ENCODE measurements around the gene CXADR. TPM values are rescaled to one million over a fixed set of nuclear protein-coding genes. Genes with fewer than 3 reads are reported as not detected.

CXADR gene
- total RNA-seq, 1 experiment from 2014 or later: 2.7 TPM

DNA sequence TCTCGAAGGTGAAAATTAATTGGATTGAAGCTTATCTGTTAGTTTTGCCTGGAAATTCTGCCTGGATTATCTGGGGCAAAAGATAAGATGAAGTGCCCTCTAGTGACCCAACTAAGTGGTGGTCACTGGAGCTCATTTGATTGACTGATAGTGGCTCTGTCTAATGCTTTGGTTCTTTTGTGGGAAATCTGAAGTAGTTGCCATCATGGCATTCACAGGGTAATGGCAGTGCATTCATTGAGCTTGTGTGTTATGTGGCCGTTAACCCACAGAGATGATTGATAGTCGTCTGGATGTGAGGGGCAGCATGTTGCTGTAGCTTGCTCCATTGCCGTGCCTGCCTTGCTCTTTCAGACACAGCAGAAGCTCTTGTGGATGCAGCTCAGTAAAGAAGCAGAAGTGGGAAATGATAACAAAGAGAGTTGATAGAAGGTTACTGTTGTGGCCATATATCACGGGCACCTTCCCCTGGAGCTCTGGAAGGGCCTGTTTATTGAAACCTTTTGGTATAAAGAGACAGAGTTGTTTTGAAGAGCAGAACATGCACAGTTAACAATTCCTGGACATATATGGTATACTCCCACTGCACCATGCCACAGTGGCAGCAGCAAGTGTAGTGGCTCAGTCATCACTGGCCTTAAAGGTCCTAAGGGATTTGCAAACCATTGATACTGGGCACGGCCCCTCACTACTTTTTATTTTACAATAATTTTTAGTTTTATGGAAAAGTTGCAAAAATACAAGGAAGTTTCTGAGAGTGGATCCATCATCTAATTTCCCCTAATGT, 42.0 kb downstream of the CXADR start:
- no peaks in the 10 kb centered on the region for H3K9me3 ChIP-seq
- no peaks in the 10 kb centered on the region for H3K27me3 ChIP-seq
- H3K4me3 ChIP-seq: no peak overlapping the region
- H3K36me3 ChIP-seq: no peaks in the 10 kb centered on the region
- DNase-seq: no peak

DNA sequence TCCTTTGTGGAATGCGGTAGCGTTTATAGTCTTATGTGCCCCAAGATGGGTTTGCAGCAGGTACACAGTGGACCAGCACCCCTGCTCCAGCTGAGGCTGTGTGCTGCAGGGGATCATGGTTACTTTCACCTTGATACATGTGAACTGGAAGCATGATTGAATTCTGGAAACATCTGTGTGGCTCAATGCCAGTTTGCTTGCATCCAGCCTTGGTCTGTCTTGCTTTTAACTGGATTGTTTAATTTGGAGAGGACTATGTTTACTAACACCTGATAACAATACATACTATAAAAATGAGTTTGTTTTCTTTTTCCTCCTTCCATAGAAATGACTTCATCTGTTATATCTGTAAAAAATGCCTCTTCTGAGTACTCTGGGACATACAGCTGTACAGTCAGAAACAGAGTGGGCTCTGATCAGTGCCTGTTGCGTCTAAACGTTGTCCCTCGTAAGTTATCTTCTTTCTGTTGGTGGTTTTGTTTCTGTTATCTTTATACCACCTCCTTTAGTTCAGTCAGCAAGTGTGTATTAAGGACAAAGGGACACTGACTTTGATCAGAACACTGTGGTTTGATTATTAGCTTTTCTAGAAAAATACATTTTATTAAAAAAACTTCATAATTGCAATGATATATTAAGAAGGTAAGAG, 47.7 kb downstream of the CXADR start:
- no peak for DNase-seq

DNA sequence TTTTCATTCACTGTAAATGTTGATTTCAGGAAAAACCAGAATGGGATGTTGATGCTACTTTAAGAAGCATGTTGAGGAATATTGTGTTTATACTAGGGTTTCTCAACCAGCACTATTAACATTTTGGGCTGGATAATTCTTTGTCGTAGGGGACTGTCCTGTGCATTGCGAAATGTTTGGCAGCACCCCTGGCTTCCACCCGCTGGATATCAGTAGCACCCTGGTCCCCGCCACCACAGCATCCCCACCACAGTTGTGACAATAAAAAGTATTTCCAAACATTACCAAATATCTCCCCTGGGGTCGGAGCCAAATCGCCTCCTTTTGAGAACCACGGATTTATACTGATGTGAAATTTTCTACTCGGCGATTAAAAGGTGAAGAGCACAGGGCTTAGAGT, 57.9 kb downstream of the CXADR start:
- no peaks in the 10 kb centered on the region for H3K27me3 ChIP-seq
- DNase-seq: no peak

More for the DNA sequence above, 47.7 kb downstream of the CXADR start:
- Histone ChIP-seq H3K9me3 (no peaks in the 10 kb centered on the region), H3K4me3 (no peak overlapping the region), H3K27me3 (no peaks in the 10 kb centered on the region), H3K36me3 (no peaks in the 10 kb centered on the region)

DNA sequence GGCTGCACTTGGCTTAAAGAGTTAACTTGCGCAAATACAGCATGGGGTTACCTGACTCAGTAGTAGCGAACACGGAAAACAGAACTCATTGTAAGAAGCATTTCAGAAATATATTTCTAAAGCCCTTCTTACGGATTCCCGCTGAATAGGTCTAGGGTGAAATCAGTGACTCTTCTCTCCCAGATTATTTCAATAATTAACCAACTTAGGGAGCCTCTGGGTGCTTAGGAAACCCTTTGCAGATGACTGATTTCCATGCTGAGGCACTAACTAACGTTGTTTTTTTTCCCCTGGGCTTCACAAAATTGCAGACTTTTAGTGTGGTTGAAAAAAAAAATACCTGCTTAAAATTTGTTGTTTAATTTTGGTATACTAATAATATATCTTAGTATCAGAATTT, 59.6 kb downstream of the CXADR start:
- Histone ChIP-seq H3K36me3 (no peaks in the 10 kb centered on the region), H3K9me3 (no peaks in the 10 kb centered on the region), H3K4me3 (no peak overlapping the region), H3K27me3 (no peaks in the 10 kb centered on the region)
- no peak for DNase-seq

More for the DNA sequence above, 57.9 kb downstream of the CXADR start:
- Histone ChIP-seq H3K9me3 (no peaks in the 10 kb centered on the region), H3K4me3 (no peak overlapping the region), H3K36me3 (no peaks in the 10 kb centered on the region)

DNA sequence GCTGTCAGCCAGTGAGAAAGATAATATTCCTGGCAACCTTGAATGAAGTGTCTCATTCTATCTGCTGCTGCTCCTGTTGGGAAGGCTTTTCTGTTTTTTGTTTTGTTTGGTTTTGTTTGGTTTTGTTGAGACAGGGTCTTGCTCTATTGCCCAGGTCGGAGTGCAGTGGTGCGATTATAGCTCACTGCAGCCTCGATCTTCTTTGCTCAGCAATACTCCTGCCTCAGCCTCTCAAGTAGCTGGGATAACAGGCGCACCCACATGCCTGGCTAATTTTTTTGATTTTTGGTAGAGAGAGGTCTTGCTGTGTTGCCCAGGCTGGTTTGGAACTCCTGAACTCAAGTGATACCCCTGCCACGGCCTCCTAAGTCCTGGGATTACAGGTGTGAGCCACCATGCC, 62.2 kb downstream of the CXADR start:
- Histone ChIP-seq H3K9me3 (no peaks in the 10 kb centered on the region), H3K4me3 (no peak overlapping the region), H3K27me3 (no peaks in the 10 kb centered on the region), H3K36me3 (no peaks in the 10 kb centered on the region)
- no peak for DNase-seq

DNA sequence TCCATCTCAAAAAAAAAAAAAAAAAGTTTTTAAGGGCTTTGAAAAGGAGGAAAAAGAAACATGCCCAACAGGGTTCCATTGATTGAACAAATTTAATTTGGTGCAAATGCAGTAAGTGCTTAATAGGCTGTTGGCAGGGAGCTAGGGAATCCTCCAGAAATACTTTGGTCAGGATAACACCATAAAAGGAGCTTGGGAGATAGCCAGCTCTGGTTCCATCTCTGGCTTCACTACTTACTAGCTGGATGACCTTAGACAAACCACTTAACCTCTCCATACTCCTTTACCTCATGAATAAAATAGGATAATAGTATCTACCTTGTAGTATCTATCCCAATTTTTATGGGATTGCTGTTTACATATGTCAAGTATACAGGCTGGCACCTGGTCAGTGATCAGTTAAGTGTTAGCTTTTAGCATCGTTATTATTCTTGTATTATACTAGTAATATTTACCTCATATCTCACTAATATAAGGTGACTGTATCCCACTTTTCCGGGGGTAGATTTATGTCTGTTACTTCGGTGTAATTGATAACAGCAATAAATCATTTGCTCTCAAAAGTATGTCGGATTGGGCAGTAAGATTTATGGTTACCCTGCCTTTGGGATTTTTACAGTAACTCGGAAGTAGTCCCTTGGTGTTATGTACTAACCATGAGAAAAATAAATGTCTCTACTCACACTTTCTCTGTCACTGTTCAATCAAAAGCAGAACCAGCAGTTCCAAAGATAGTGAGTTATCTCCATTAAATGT, 63.4 kb downstream of the CXADR start:
- Histone ChIP-seq H3K4me3 (no peak overlapping the region), H3K36me3 (no peaks in the 10 kb centered on the region), H3K9me3 (no peaks in the 10 kb centered on the region), H3K27me3 (no peaks in the 10 kb centered on the region)
- no peak for DNase-seq

DNA sequence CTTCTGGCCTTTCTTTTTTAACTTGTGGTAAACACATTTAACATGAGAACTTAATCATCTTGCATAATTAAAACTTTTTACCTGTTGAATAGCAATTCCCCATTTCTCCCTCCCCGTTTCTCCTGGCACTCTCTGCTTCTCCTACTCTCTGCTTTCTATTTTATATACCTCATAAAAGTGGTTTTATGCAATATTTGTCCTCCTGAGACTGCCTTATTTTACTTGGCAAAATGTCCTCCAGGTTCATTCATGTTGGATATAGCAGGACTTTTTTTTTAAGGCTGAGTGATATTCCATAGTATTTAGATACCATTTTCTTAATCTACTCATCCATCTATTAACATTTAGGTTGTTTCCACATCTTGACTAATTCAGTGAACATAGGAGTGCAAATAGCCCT, 64.9 kb downstream of the CXADR start:
- no peak for DNase-seq
- H3K27me3 ChIP-seq: no peaks in the 10 kb centered on the region
- no peaks in the 10 kb centered on the region for H3K36me3 ChIP-seq
- H3K9me3 ChIP-seq: no peaks in the 10 kb centered on the region
- no peak overlapping the region for H3K4me3 ChIP-seq

DNA sequence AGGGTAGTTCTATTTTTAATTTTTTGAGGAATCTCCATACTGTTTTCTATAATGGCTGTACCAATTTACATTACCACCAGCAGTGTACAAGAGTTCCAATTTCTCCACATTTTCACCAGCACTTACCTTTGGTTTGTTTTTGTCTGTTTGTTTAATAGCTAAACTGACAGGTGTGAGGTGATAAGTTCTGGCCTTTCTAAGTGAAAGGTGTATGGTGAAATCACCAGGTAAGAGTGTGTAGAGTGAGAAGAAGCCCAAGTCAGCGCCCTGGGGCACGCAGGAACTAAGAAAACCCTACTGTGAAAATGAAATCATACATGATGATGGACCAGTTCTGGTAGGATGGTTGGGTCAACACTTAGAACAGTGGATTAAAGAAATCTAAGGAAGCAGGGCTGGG, 65.3 kb downstream of the CXADR start:
- H3K27me3 ChIP-seq: no peaks in the 10 kb centered on the region
- no peak for DNase-seq
- no peak overlapping the region for H3K4me3 ChIP-seq
- no peaks in the 10 kb centered on the region for H3K36me3 ChIP-seq
- no peaks in the 10 kb centered on the region for H3K9me3 ChIP-seq

DNA sequence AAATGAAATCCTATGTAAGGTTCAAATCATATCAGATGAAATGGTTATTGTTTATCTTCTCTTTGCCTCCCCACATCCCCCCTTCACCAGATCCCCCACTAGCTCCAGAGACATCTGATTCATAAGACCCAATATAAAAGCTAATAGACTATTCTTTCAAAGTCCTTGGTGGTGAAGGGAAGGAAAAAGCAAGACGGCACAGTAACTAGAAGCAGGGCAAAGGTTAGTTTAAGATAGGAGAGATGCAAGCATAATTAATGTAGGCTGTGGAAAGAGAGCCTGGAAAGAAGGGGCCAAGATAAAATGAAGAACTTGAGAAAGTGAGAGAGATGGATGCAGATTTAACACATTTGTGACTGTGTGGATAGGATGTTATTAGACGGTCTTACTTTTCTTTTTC, 66.0 kb downstream of the CXADR start:
- H3K36me3 ChIP-seq: no peaks in the 10 kb centered on the region
- DNase-seq: no peak
- H3K9me3 ChIP-seq: no peaks in the 10 kb centered on the region
- H3K27me3 ChIP-seq: no peaks in the 10 kb centered on the region
- no peak overlapping the region for H3K4me3 ChIP-seq

DNA sequence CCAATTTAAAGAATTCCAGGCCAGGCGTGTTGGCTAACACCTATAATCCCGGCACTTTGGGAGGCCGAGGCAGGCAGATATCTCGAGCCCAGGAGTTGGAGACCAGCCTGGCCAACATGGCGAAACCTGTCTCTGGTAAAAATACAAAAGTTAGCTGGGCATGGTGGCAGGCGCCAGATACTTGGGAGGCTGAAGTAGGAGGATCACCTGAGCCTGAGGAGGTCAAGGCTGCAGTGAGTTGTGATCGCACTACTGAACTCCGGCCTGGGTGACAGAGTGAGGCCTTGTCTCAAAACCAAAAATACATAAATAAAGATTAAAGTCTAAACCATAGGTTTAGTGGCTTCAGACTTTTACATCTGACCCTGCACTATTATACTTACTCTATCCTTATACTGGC, 67.5 kb downstream of the CXADR start:
- no peak overlapping the region for H3K4me3 ChIP-seq
- DNase-seq: no peak
- no peaks in the 10 kb centered on the region for H3K27me3 ChIP-seq
- H3K9me3 ChIP-seq: no peaks in the 10 kb centered on the region
- H3K36me3 ChIP-seq: no peaks in the 10 kb centered on the region

DNA sequence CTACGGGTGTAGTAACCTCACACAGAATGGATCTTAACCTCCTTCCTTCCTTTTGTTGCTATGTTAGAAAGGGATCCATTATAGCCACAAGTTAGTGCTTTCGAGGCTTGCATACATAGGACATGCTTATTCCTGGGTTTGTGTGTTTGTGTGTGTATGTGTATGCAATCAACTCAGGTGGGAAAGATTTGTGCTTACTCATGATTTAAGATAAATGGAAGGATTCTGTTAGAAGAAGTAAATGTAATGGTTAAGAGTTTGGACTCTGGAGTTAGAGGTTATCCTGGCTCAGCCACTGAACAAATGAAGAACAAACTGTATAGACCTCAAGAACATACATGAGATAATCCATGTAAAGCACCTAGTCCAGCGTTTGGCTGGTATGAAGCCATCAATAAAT, 71.1 kb downstream of the CXADR start:
- Histone ChIP-seq H3K4me3 (no peak overlapping the region), H3K27me3 (no peaks in the 10 kb centered on the region), H3K9me3 (no peaks in the 10 kb centered on the region), H3K36me3 (no peaks in the 10 kb centered on the region)
- no peak for DNase-seq

DNA sequence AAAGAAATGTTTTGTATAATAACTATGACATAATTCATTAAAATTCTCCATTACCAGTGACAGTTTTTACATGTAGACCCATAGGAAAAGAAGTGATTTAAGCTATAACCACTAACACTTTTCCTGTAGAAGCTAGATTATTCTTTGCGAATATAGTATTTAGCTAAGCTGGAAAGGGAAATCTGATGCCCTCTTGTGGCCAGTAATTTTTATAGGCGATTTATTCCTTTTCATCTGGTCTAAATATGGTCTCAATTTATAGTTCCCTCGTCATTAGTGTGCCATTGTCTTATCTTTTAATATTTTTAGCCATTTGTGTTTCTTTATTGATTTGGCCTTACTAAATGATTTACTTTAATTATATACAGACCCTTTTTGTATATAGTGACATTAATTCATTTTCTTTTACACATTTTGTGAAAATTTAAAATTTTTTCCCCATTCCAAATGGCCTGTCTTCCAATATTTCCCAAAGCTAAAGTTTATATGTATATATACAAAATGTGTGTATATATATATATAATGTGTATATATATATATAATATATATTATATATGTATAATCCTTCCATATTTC, 73.1 kb downstream of the CXADR start:
- no peak for DNase-seq
- no peaks in the 10 kb centered on the region for H3K27me3 ChIP-seq
- no peaks in the 10 kb centered on the region for H3K36me3 ChIP-seq
- H3K4me3 ChIP-seq: no peak overlapping the region
- no peaks in the 10 kb centered on the region for H3K9me3 ChIP-seq

DNA sequence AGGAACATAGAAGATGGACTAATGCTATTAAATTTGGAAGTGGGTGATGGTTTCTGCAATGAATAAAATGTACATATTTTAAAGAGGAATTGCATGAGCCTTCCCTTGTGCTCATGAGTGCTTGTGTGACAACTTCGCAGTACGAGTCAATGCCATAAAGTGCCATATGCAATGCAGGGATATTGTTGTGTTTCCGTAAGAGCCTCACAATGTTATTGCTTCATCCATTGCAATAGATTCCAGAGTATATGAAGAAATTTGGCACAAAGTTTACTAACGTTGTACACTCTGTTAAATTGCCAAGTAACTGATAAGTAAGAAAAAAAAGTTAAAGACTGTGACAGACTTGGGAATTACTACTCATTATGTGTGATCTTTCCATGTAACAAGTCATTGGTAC, 77.6 kb downstream of the CXADR start:
- no peak for DNase-seq
- Histone ChIP-seq H3K4me3 (no peak overlapping the region), H3K9me3 (no peaks in the 10 kb centered on the region), H3K36me3 (peaks cover 27% of the 10 kb centered on the region), H3K27me3 (no peaks in the 10 kb centered on the region)

DNA sequence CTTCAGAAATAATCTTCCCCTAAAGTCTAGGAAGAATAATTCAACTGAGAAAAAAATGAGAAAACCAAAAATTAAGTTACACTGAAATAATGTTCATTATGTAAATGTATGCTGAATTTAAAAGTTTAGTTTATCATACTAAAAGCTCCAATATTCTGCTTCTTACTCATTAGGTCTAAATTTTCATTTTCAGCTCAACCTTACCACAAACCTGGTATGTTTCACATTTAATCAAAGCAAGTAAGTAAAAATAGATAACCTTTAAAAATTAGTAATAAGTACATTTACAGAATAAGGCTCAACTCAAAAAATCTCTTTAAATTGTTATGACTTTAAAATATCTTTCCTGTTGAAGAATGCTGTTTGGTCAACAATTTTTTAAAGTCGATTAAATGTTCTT, 84.8 kb downstream of the CXADR start:
- Histone ChIP-seq H3K9me3 (no peaks in the 10 kb centered on the region), H3K36me3 (peaks cover 75% of the 10 kb centered on the region), H3K4me3 (no peak overlapping the region), H3K27me3 (no peaks in the 10 kb centered on the region)
- DNase-seq: no peak

DNA sequence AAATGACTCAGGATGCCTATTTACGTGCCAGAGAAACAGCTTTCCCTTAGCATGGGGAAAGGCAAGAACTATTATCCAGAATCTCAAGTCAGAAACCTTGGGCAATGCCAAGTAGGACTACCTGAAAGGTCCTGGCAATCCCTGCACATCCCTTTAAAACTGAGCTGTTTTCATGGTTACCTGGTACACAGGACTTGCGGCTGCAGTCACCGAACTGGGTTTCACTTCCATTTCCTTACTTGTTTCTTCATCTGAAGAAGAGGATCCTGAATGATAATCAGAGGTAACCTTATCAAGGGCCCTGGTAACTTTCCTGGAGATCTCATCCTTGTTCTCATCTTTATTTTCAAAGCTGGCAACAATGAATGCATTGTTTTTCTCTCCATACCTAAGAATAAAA, 85.6 kb downstream of the CXADR start:
- Histone ChIP-seq H3K27me3 (no peaks in the 10 kb centered on the region), H3K36me3 (peaks cover 81% of the 10 kb centered on the region), H3K4me3 (no peak overlapping the region), H3K9me3 (no peaks in the 10 kb centered on the region)
- no peak for DNase-seq

DNA sequence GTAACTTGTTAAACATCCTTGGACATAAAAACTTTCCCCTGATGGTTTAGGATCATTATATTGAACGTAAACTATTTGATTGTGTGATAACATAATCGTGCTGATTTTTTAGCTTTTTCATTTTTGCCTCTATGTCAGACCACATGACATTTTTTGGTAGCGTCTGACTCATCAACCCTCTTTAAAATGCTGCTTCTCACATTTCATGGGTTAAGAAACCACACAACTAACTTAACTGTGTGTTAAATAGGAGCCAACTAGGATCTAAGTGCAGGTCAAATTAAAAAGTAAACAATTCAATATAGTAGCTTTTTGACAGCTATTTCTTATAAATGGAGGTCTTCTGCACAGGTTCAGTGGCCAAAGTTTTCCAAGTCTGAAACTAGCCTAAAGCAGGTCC, 90.0 kb downstream of the CXADR start:
- DNase-seq: no peak
- H3K36me3 ChIP-seq: peaks cover 80% of the 10 kb centered on the region
- no peak overlapping the region for H3K4me3 ChIP-seq
- no peaks in the 10 kb centered on the region for H3K9me3 ChIP-seq
- no peaks in the 10 kb centered on the region for H3K27me3 ChIP-seq

DNA sequence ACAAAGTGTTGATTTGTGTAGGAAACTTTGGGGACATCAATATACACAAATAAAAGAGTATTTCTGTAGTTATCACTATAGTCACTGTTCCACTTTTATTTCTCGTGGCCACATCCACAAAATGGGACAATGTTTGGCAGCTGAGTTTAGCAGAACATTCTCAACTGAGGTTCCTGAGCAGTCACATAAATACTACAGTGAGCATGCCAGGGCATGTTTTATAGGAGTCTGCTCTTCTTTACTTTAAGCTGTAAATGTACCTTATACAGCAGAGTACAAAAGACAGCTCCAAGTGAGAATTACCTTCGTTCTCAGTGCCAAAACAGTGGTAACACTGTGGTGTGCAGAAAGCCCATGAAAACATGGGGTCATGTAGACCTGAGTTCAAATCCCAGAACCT, 94.8 kb downstream of the CXADR start:
- Histone ChIP-seq H3K36me3 (peaks cover 65% of the 10 kb centered on the region), H3K9me3 (no peaks in the 10 kb centered on the region), H3K27me3 (no peaks in the 10 kb centered on the region), H3K4me3 (no peak overlapping the region)
- DNase-seq: no peak

All from MG63 (cell line).